ENCODE measurements around the gene MYOF. TPM values are rescaled to one million over a fixed set of nuclear protein-coding genes. Genes with fewer than 3 reads are reported as not detected.
"Not testable (repeated sequence)": the region's sequence is repeated elsewhere in the genome, so short reads cannot be mapped to it uniquely, and the experiment has no call there.

Gene MYOF
- total RNA-seq, 1 donor from 2014 or later: 109 TPM

DNA sequence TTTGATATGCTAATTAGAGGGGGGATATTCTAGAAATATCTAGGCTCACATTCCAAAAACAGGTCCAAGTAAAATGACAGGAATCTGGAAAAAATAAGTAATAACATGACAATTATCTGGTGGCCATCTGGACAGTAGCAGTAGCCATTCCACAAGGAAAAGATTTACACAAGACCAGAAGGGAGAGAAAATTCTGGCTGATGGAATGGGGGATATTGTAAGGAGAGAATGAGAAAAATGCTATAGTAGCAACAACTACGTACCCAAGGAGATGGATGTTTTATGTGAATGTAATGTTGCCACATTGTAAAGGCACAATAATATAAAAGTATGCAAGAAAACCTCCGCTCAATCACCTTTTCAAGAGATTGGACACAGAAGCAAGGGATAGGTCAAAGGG, 5.4 kb downstream of the MYOF start:
- no peak for DNase-seq (ENCODE audit: low spot score)

DNA sequence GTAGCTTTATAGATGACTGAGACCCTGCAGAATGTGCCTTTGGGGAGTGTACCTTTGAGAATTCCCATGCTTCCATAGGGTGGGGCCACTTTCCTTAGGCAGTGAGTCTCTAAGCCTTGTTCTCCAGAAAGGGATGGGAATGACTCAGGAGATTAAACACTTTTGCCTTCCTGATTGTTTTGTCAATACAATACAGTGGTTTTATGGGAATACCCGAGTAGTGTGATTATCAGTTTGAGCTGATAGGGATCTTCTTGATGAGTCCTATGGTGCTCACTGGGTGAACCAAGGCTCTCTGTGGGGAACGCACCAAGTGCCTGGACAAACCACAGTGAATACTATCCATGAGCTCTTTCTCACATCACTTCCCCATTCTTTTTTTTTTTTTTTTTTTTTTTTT, 6.3 kb downstream of the MYOF start:
- no peak for DNase-seq (ENCODE audit: low spot score)

DNA sequence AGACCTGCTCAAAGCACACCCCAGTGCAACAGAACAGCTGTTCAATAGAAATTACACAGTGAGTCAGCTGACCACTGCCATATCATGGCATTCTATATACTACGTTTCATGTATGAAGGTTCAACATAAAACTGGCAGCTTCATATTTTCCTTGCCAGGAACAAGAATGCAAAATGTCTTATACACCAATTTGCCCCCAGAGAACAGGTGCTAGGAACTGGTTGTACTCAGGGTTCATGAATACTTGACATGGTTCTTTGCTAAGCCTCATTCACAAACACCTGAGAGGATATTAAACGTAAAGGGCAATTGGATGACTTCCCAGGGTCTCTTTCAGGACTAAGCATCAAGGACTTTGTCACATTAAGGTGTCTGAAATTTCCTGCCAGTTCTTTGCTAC, 6.9 kb downstream of the MYOF start:
- DNase-seq (ENCODE audit: low spot score): no peak

DNA sequence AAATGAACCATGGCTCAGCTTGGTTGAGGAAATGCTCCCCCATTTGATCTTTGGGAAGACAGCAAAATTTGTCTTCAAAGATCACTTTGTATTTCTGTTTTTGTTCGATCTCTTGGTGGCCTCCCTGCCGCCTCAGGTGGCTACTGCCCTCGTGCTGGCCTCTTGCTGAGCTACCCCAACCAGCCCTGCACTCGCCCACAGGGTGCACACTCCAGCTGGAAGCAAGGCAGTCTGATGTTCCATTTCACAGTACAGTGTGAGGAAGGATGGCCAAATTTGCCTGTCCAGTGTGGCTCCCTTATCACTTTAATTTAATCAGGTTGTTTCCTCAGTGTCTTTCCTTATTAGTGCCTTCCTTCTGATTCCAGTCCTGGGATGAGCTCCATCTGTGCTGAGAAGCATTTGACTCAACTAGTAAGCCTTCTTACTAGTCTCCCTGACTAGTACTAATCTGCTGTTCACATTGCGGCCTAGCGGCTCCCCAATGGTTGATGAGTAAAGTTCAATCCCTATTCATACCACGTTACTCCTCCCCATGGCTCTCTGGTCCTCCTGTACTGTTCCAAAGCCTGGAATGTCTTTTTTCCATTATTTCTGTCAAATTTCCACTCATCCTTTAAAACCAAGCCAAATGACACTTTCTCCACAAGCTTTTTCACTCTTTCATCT, 8.2 kb downstream of the MYOF start:
- DNase-seq (ENCODE audit: low spot score): no peak

DNA sequence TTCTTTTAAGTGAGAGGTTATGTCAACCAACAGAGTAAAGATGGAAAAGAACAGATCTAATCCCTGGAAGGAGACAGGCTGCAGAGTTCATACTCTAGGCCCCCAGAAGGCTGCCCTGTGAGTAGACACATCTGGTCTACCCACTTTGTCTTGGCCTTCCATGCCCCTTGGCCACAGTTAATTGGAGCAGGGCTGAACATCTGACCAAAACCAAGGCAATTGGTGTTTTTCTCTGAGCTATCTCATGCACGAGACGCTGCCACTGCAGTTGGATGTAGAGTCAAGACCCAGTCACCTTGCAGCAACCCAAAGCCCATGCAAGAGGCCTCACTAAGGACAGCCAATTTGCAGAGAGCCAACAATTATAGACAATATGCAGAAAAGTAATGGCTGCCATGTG, 9.0 kb downstream of the MYOF start:
- DNase-seq (ENCODE audit: low spot score): no peak

DNA sequence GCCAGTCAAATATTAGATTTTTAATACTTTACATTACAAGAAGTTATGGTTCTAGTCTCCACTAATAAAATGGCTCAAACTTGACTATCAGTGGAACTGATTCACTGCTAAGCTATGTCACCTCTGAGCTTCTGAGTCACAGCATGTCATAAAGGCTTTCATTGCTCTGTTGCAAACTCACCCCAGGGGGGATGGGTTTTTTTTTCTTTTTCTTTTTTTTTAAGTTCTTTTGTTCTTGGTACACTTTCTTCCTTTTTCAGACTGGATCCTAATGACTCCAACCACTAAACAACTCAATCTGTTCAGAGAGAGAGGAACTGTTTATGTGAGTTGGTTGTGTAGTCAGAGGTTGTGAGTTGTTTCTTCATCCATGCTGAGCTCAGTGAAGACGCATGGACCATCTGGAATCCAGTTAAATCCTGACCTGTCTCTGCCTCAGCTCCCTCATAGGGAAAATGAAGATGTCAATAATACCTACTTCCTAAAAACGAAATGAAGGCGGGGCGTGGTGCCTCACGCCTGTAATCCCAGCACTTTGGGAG, 11.0 kb downstream of the MYOF start:
- DNase-seq (ENCODE audit: low spot score): peak; percentile 61

GRCh38 chr10:93469454-93469853, 12.7 kb downstream of the MYOF start:
- DNase-seq (ENCODE audit: low spot score): no peak

- peak; percentile 89 for DNase-seq (ENCODE audit: low spot score)
Observed at GRCh38 chr10:93468461-93469213, 13.5 kb downstream of the MYOF start.

DNA sequence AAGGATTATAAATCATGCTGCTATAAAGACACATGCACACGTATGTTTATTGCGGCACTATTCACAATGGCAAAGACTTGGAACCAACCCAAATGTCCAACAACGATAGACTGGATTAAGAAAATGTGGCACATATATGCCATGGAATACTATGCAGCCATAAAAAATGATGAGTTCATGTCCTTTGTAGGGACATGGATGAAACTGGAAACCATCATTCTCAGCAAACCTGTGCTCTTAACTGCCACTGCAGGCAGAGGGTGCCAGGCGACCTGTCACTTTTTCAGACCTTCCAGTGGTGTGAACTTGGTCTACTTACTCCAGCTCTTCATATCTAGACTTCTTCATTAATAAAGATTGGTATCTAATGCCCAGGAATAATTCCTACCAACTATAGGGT, 14.5 kb downstream of the MYOF start:
- DNase-seq (ENCODE audit: low spot score): not testable (repeated sequence)

- peak; percentile 91 for DNase-seq (ENCODE audit: low spot score)
Observed at GRCh38 chr10:93465806-93466675, 16.1 kb downstream of the MYOF start.

DNA sequence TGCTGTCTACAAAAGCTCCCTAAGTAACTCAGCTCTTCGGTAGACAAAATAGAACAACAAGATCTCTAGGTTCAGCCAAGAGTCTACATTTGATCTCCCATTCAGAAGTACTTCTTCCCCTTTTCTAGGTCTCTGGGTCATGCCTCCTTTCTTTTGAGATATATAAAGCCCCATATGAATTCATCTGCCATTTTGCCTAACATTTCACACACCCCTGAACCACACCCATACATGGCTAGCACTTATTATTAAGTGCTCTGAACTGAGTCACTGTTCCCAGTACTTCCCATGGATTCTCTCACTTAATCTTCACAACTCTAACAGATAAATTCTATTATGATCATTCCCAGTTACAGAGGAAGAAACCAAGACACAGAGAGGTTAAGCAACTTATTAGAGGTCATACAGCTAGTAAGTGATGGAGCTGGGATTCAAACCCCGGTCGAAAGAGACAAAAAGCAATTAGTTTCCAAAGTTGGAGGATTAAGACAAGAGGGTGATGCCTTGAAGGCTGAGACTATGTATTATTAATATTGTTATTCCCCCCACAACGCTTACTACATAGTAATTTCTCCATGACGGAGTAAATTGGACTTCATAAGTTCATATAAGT, 17.3 kb downstream of the MYOF start:
- DNase-seq (ENCODE audit: low spot score): no peak

DNA sequence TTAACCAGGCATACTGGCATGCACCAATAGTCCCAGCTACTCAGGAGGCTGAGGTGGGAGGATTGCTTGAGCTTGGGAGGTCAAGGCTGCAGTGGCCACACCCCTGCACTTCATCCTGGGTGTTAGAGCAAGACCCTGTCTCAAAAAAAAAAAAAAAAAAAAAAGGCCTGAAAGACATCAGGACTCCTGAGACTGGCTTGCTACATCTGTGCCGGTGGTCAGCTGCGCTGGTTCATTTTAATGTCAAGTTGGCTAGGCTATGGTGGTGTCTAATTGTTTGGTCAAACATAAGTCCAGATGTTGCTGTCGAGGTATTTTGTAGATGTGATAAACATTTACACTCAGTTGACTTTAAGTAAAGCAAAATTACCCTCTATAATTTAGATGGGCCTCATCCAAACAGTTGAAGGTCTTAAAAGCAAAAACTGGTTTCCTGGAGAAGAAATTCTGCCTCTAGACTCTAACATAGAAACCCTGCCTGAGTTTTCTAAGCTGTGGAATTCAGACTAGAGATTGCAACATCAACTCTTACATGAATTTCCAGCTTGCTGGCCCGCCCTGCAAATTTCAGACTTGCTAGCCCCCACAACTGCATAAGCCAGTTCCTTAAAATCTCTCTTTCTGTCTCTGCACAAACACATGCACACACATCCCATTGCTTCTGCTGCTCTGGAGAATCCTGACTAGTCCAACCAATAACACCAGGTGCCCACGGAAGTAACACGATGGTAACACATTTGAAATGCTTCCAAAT, 18.2 kb downstream of the MYOF start:
- peak; percentile 80 for DNase-seq (ENCODE audit: low spot score)

GRCh38 chr10:93462881-93463280, 19.3 kb downstream of the MYOF start:
- peak; percentile 71 for DNase-seq (ENCODE audit: low spot score)

- DNase-seq (ENCODE audit: low spot score): no peak
Observed at GRCh38 chr10:93462371-93462770, 19.8 kb downstream of the MYOF start.

GRCh38 chr10:93461807-93462178, 20.3 kb downstream of the MYOF start:
- DNase-seq (ENCODE audit: low spot score): no peak

DNA sequence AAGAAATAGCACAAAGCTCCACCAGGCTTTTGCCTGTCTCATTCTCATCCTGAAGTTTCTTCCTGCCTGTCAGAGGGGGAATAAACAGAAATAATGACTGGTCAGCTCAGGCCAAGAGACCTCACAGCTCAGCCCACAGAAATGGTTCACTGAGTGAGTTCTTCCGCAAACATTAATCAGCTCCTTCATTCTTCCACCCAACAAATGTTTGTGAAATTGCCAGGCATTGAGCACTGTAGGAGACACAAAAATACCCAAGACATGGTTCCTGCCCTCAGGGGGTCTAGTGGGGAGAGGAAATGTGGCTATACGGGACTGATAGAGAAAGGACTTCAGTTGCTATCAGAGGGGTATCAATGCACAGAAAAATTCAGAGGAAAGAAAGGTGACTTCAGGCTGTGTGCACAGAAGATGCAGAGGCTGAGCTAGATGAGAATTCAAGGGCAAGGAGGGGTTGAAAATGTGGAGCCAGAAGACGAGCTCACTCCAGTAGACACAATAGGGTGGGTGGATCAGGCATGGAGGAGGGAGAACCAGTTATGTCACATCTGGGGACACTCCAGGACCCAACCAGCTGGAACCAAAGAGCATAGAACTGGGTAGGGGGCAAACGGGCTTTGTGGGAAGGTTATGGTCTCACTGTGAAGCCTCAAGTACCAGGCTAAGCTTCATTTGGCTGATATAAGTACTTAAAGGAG, 20.9 kb downstream of the MYOF start:
- DNase-seq (ENCODE audit: low spot score): no peak

- DNase-seq (ENCODE audit: low spot score): no peak
Observed at GRCh38 chr10:93459466-93459865, 22.7 kb downstream of the MYOF start.

- DNase-seq (ENCODE audit: low spot score): peak; percentile 98
Observed at GRCh38 chr10:93458821-93459257, 23.3 kb downstream of the MYOF start.

DNA sequence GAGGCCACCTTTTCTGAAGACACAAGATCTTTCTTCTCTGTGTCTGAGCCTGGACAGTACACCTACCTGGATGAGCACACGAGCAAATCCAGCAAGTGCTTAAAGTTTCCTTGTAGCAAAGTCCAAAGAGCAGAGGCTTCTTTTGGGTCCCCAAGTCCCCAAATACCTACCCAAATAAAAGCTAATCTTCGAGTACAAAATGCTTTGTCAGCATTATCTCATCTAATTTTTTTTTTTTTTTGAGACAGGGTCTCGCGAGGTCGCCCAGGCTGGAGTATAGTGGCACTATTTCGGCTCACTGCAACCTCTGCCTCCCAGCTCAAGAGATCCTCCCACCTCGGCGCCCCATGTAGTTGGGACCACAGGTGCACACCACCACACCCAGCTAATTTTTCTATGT, 24.6 kb downstream of the MYOF start:
- DNase-seq (ENCODE audit: low spot score): no peak

DNA sequence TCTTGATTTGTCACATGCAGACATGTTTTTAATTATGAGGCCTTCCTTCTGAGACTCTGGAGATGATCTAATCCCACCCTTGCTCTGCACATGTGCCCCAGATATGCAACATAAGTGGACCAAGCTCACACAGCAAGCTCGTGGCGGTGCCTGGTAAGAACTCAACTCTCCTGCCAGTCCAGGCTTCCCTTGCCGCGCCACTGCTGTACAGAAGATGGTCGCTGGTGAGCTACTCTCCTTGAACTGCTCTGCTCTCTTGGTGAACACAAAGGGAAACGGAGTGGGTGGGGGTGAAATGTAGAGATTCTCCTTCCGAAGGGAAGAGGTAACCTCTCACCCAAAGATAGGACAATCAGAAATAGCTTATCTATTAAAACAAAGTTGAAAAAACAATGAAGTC, 25.7 kb downstream of the MYOF start:
- no peak for DNase-seq (ENCODE audit: low spot score)
